OCI-LY1 (cell line): Measurements from ENCODE around the gene PRKCH.

Experiments
- H2AFZ ChIP-seq: fragments of 200-600 bp; sonication (generic), shearing (Covaris generic); 2 replicates; pipeline ENCODE4 v1.6.0; 2014; ENCODE audit warnings: antibody characterized with exemption, mild to moderate bottlenecking, low read length
- H3F3A ChIP-seq: fragments of 200-600 bp; sonication (generic), shearing (Covaris generic); 2 replicates; pipeline ENCODE4 v1.6.0; 2014; ENCODE audit warnings: mild to moderate bottlenecking, antibody characterized with exemption, low read length, moderate library complexity; ENCODE audit not compliant: insufficient read depth
- H3K27ac ChIP-seq: fragments of 200-600 bp; sonication (generic); 2 replicates; pipeline ENCODE4 v1.5.1; 2014; ENCODE audit warnings: low read length, mixed run types, mild to moderate bottlenecking, low read depth; ENCODE audit not compliant: poor library complexity, severe bottlenecking
- H3K27me3 ChIP-seq: fragments of 200-600 bp; sonication (generic); 2 replicates; pipeline ENCODE4 v1.6.0; 2014; ENCODE audit warnings: antibody characterized with exemption, mild to moderate bottlenecking, low read length, moderate library complexity; ENCODE audit not compliant: insufficient read depth
- H3K36me3 ChIP-seq: fragments of 200-600 bp; sonication (generic); 2 replicates; pipeline ENCODE4 v1.6.1; 2014; ENCODE audit warnings: mild to moderate bottlenecking, antibody characterized with exemption, low read length, moderate library complexity, mixed read lengths; ENCODE audit not compliant: insufficient read depth
- H3K4me1 ChIP-seq: fragments of 200-600 bp; sonication (generic); 2 replicates; pipeline ENCODE4 v1.5.1; 2014; ENCODE audit warnings: mild to moderate bottlenecking, low read length, moderate library complexity; ENCODE audit not compliant: insufficient read depth, severe bottlenecking
- H3K4me2 ChIP-seq: fragments of 200-600 bp; sonication (generic), shearing (Covaris generic); 2 replicates; pipeline ENCODE4 v1.6.1; 2014; ENCODE audit warnings: low read length
- H3K4me3 ChIP-seq: fragments of 200-600 bp; sonication (generic); 2 replicates; pipeline ENCODE4 v1.5.1; 2014; ENCODE audit warnings: low read length, low read depth, mild to moderate bottlenecking, mixed read lengths; ENCODE audit not compliant: poor library complexity, severe bottlenecking
- H3K79me2 ChIP-seq: fragments of 200-600 bp; shearing (Covaris generic); 2 replicates; pipeline ENCODE4 v1.6.1; 2016; ENCODE audit warnings: mixed run types, low read length, mixed read lengths; ENCODE audit not compliant: insufficient read depth
- H3K9ac ChIP-seq: fragments of 200-600 bp; sonication (generic), shearing (Covaris generic); 2 replicates; pipeline ENCODE4 v1.6.1; 2014; ENCODE audit warnings: mild to moderate bottlenecking, low read length, mixed read lengths
- H3K9me2 ChIP-seq: fragments of 200-600 bp; sonication (generic), shearing (Covaris generic); 2 replicates; pipeline ENCODE4 v1.6.1; 2014; ENCODE audit warnings: low read depth, mild to moderate bottlenecking, low read length, mixed read lengths
- H3K9me3 ChIP-seq: fragments of 200-600 bp; shearing (Covaris generic); 2 replicates; pipeline ENCODE4 v1.6.1; 2014; ENCODE audit warnings: low read length, mixed read lengths
- H4K20me1 ChIP-seq: fragments of 200-600 bp; sonication (generic), shearing (Covaris generic); 2 replicates; pipeline ENCODE4 v1.6.0; 2016; ENCODE audit warnings: mild to moderate bottlenecking, low read length; ENCODE audit not compliant: insufficient read depth
- EZH2 ChIP-seq: fragments of 200-600 bp; sonication (generic), shearing (Covaris generic); IDR thresholded peaks from 2 replicates; pipeline ENCODE4 v1.8.0; 2017; ENCODE audit warnings: borderline replicate concordance, mixed run types, mild to moderate bottlenecking, antibody characterized with exemption, low read length, moderate library complexity, mixed read lengths
- TF ChIP-seq, protein P1 (sequence below): fragments of 200-600 bp; sonication (generic), shearing (Covaris generic); IDR thresholded peaks from 2 replicates; pipeline ENCODE4 v1.5.1; 2017; ENCODE audit warnings: mild to moderate bottlenecking, antibody characterized with exemption, low read length, moderate library complexity, mixed read lengths

PRKCH gene

GRCh38 chr14:61567838-61568571, 246.6 kb downstream of the PRKCH start:
- H3K9me2 ChIP-seq, result no peaks in the 10 kb centered on the region
- H3K9ac ChIP-seq, result peak overlapping the region; percentile 57
- peaks cover 54% of the 10 kb centered on the region for H3K4me1 ChIP-seq
- peak overlapping the region; percentile 39 for H3K4me3 ChIP-seq
- peak overlapping the region; percentile 68 for H3K4me2 ChIP-seq
- H3K27me3 ChIP-seq, result no peaks in the 10 kb centered on the region
- H3F3A ChIP-seq, result no peaks in the 10 kb centered on the region
- H4K20me1 ChIP-seq, result no peaks in the 10 kb centered on the region
- H3K27ac ChIP-seq, result peak overlapping the region; percentile 92
- no peaks in the 10 kb centered on the region for H3K36me3 ChIP-seq
- H3K79me2 ChIP-seq, result no peaks in the 10 kb centered on the region
- no peak for TF ChIP-seq EZH2
- TF ChIP-seq, protein P1, sequence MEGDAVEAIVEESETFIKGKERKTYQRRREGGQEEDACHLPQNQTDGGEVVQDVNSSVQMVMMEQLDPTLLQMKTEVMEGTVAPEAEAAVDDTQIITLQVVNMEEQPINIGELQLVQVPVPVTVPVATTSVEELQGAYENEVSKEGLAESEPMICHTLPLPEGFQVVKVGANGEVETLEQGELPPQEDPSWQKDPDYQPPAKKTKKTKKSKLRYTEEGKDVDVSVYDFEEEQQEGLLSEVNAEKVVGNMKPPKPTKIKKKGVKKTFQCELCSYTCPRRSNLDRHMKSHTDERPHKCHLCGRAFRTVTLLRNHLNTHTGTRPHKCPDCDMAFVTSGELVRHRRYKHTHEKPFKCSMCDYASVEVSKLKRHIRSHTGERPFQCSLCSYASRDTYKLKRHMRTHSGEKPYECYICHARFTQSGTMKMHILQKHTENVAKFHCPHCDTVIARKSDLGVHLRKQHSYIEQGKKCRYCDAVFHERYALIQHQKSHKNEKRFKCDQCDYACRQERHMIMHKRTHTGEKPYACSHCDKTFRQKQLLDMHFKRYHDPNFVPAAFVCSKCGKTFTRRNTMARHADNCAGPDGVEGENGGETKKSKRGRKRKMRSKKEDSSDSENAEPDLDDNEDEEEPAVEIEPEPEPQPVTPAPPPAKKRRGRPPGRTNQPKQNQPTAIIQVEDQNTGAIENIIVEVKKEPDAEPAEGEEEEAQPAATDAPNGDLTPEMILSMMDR, result no peak
- H2AFZ ChIP-seq, result no peak overlapping the region
- H3K9me3 ChIP-seq, result no peaks in the 10 kb centered on the region

- H3K4me1 ChIP-seq, result peaks cover 51% of the 10 kb centered on the region
- no peaks in the 10 kb centered on the region for H3K27me3 ChIP-seq
- H3K36me3 ChIP-seq, result no peaks in the 10 kb centered on the region
- H4K20me1 ChIP-seq, result no peaks in the 10 kb centered on the region
- TF ChIP-seq EZH2, result no peak
- TF ChIP-seq, protein P1, result peak; percentile 4; the same call in 1 of the 2 replicates
- no peaks in the 10 kb centered on the region for H3F3A ChIP-seq
- no peak overlapping the region for H2AFZ ChIP-seq
- peak overlapping the region; percentile 68 for H3K4me2 ChIP-seq
- H3K9me2 ChIP-seq, result no peaks in the 10 kb centered on the region
- no peaks in the 10 kb centered on the region for H3K79me2 ChIP-seq
- peak overlapping the region; percentile 57 for H3K9ac ChIP-seq
- H3K27ac ChIP-seq, result peak overlapping the region; percentile 92
- H3K4me3 ChIP-seq, result peak overlapping the region; percentile 39
- H3K9me3 ChIP-seq, result no peaks in the 10 kb centered on the region
Observed at GRCh38 chr14:61568572-61569011, 247.2 kb downstream of the PRKCH start.

- H3K27ac ChIP-seq, result peak overlapping the region; percentile 89
- peak overlapping the region; percentile 48 for H3K9ac ChIP-seq
- no peaks in the 10 kb centered on the region for H4K20me1 ChIP-seq
- TF ChIP-seq, protein P1, result no peak
- no peak for TF ChIP-seq EZH2
- H3K4me3 ChIP-seq, result peak overlapping the region; percentile 38
- no peaks in the 10 kb centered on the region for H3K9me3 ChIP-seq
- H2AFZ ChIP-seq, result no peak overlapping the region
- no peaks in the 10 kb centered on the region for H3K9me2 ChIP-seq
- peaks cover 43% of the 10 kb centered on the region for H3K4me1 ChIP-seq
- H3K36me3 ChIP-seq, result no peaks in the 10 kb centered on the region
- no peaks in the 10 kb centered on the region for H3K27me3 ChIP-seq
- H3K4me2 ChIP-seq, result peak overlapping the region; percentile 68
- no peaks in the 10 kb centered on the region for H3F3A ChIP-seq
- H3K79me2 ChIP-seq, result no peaks in the 10 kb centered on the region
Observed at GRCh38 chr14:61569308-61569707, 247.9 kb downstream of the PRKCH start.
